Ectodermal cell (in vitro differentiated cells): Measurements from ENCODE around the gene BAIAP3. TPM values are rescaled to one million over a fixed set of nuclear protein-coding genes. Genes with fewer than 3 reads are reported as not detected.

Experiments used
- H3K27ac ChIP-seq: 2 replicates; pipeline ENCODE4 v1.7.0; 2013; ENCODE audit warnings: mild to moderate bottlenecking, low read depth, low read length; ENCODE audit not compliant: insufficient read depth, poor library complexity, severe bottlenecking
- H3K27me3 ChIP-seq: 2 replicates; pipeline ENCODE4 v1.7.0; 2013; ENCODE audit warnings: mild to moderate bottlenecking, low read length; ENCODE audit not compliant: insufficient read depth, control insufficient read depth, poor library complexity, severe bottlenecking
- H3K36me3 ChIP-seq: one replicate; pipeline ENCODE4 v1.7.0; 2013; ENCODE audit warnings: low read length; ENCODE audit not compliant: control insufficient read depth, insufficient read depth
- H3K4me1 ChIP-seq: one replicate; pipeline ENCODE4 v1.7.0; 2013; ENCODE audit warnings: low read length; ENCODE audit not compliant: control insufficient read depth, insufficient read depth
- H3K4me3 ChIP-seq: 2 replicates; pipeline ENCODE4 v1.7.0; 2013; ENCODE audit warnings: low read depth, low read length, control low read depth; ENCODE audit not compliant: insufficient read depth
- H3K9me3 ChIP-seq: 2 replicates; pipeline ENCODE4 v1.7.0; 2013; ENCODE audit warnings: mild to moderate bottlenecking, low read length, moderate library complexity; ENCODE audit not compliant: control insufficient read depth
- WGBS, 2 experiments: methylation state at CpG; one replicate each; pipeline ENCODE4 v1.1.7; 2013; ENCODE audit warnings: missing lambda C conversion rate in 2 of 2; 5-methylcytosine and 5-hydroxymethylcytosine counted together
- polyA plus RNA-seq, 4 experiments: library from polyadenylated mRNA; stranded (reverse); fragments of 50-300 nt; gene quantifications; one replicate each; pipeline ENCODE4 v1.2.3, GENCODE V29; 2013

Gene BAIAP3, protein sequence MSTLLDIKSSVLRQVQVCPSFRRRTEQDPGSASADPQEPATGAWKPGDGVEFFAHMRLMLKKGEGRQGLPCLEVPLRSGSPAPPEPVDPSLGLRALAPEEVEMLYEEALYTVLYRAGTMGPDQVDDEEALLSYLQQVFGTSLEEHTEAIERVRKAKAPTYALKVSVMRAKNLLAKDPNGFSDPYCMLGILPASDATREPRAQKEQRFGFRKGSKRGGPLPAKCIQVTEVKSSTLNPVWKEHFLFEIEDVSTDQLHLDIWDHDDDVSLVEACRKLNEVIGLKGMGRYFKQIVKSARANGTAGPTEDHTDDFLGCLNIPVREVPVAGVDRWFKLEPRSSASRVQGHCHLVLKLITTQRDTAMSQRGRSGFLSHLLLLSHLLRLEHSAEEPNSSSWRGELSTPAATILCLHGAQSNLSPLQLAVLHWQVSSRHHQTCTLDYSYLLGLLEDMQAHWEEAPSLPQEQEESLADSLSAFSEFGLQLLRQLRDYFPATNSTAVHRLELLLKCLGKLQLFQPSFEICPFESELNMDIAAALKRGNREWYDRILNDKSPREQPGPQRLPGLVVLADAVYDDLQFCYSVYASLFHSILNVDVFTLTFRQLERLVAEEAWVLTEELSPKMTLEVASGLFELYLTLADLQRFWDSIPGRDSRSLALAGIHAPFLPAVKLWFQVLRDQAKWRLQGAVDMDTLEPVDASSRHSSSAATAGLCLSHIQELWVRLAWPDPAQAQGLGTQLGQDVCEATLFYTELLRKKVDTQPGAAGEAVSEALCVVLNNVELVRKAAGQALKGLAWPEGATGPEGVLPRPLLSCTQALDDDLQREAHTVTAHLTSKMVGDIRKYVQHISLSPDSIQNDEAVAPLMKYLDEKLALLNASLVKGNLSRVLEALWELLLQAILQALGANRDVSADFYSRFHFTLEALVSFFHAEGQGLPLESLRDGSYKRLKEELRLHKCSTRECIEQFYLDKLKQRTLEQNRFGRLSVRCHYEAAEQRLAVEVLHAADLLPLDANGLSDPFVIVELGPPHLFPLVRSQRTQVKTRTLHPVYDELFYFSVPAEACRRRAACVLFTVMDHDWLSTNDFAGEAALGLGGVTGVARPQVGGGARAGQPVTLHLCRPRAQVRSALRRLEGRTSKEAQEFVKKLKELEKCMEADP
- 4.6 TPM for polyA plus RNA-seq (2013, experiment 1 of 4)
- 6.2 TPM for polyA plus RNA-seq (2013, experiment 2 of 4)
- polyA plus RNA-seq (2013, experiment 3 of 4): 6.1 TPM
- 8.9 TPM for polyA plus RNA-seq (2013, experiment 4 of 4)

DNA sequence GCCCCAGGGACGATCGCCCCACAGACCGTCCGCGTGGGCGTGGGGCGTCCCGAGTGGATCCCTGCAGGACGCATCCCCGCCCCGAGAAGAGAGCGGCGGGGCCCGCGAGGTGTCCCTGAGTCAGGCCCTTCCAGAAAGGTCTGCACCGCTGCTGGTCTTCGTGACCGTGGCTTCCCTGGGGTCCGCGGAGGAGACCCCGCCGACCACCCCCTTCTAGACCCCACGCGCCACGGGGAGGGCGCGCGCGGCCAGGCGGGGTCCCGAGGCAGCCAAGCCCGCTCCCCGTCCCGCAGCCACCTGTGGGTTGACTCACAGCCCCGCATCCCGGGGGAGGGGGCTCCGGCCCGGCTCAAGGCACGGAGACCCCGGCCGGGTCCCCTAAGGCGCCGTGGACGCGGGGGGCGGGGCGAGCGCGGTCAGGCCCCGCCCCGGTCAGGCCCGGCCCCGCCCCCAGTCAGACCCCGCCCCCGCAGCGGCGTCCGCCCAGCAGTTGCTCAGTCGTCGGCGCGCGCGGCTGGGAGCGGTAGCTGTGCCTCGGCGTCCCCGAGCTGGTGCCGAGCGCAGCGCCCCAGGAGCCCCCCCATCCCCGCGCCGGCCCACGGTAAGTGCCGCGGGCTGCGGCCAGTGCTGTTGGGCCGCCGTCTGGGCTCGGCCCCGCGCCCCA lies at the start of gene BAIAP3:
Gene BAIAP3, plus strand, starts transcription at position 497 of the 664 bp plus-strand sequence. CDS start 4,905 bp downstream, outside the sequence.
- WGBS, 2 experiments: 8% methylated on average over 83 of the region's 83 CpGs
- Histone ChIP-seq H3K27me3 (peaks cover 76% of the 10 kb centered on the region), H3K9me3 (no peaks in the 10 kb centered on the region), H3K27ac (no peak within 1 kb of the TSS), H3K4me3 (peak within 1 kb of the TSS; percentile 7), H3K36me3 (no peaks in the 10 kb centered on the region), H3K4me1 (peaks cover 40% of the 10 kb centered on the region)

DNA sequence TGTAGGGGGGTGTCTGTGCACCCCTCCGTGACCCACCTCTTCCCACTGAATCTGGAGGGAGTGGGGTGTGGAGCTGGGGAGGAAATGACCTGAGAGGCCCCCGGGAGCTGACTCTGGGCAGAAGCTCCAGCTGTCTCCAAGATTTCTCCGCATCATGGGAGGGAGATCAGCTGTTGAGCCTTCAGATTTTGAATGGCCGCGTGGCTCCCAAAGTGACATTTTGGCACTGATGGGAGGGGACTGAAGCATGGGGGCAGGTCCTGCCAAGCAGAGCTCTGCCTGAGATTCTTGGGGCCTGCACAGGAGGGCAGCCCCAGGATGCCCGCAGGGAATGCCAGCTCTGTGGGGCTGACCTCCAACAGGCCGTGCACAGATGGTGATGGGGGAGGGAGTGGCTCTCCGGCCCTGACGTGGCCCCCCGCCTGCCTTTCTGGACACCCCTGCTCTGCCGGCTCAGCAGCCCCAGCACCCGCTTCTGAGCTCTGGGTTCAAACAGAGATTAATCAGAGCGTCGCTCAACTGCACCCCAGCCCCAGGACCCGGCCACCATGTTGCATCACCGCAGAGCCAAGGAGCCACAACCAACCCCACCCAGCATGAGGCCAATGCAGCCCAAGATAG lies 49.3 kb upstream of the BAIAP3 start:
- Histone ChIP-seq H3K36me3 (no peaks in the 10 kb centered on the region), H3K27me3 (peaks cover 21% of the 10 kb centered on the region), H3K9me3 (no peaks in the 10 kb centered on the region), H3K4me3 (no peak overlapping the region), H3K4me1 (peaks cover 6% of the 10 kb centered on the region), H3K27ac (no peak overlapping the region)
- 86 to 90% methylated on average over 16 of the region's 16 CpGs for WGBS, 2 experiments

DNA sequence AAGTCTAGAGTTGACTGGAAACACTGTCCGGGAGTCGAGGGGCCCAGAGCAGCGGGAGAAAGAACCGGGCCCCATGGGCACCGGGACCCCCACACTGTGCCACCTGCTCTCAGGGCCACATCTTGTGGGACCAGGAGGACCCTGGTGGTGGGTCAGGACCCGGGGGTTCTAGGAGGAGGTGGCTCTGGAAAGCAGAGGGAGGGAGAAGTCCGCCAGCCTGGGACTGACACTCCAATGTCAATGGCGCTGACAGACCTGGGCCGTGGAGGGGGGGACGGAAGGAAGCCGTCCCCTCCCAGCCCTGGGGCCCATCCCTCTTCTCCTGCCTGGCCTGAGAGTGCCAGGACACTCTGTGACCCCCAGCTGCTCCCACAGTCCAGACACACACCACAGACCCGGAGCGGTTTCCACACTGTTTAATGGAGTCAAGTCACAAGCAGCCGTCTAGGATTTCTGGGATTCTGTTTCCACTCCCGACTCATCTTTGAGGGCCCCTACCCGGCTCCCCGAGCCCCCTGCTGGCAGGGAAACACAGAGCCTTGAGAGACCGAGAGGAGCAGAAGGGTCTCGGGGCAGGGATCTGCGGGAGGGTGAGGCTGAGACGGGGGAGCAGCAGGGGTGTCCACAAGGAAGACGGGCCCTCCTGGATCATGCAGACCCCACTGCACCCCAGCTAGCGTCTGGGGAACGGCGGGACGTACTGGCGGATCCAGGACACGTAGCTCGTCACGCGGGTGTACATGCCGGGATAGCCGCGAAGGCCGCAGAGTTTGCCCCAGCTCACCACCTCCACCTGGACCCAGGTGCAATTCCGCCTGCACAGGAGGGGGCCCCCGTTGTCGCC lies 47.6 kb upstream of the BAIAP3 start:
- no peak overlapping the region for H3K27ac ChIP-seq

DNA sequence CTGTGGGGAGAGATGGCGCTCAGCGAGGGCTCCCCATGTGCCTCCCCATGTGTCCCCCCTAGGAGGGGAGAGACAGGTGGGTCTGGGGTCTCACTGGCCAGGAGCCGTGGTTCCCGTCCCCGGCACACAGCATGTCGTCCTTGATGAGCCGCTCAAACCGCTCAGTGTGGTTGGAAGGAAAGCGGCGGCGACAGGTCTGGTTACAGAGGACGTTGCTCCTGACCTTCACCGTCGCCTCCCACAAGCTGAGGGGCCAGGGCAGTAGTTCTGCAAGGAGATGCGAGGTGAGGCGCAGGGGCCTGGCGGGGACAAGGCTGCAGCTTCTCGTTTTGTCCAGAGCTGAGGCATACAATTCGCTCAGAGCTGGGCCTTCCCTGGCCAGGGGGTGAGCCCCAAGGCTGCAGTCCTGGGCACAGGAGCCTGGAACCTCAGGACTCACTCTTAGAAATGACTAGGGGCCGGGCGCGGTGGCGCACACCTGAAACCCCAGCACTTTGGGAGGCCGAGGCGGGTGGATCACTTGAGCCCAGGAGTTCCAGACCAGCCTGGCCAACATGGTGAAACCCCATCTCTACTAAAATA lies 46.8 kb upstream of the BAIAP3 start:
- Histone ChIP-seq H3K27me3 (peaks cover 46% of the 10 kb centered on the region), H3K9me3 (no peaks in the 10 kb centered on the region), H3K36me3 (no peaks in the 10 kb centered on the region), H3K4me1 (peaks cover 17% of the 10 kb centered on the region), H3K4me3 (no peak overlapping the region), H3K27ac (no peak overlapping the region)
- WGBS, 2 experiments: 90 to 91% methylated on average over 25 of the region's 25 CpGs

More for the DNA sequence above, 47.6 kb upstream of the BAIAP3 start:
- Histone ChIP-seq H3K9me3 (no peaks in the 10 kb centered on the region), H3K4me1 (peaks cover 17% of the 10 kb centered on the region), H3K36me3 (no peaks in the 10 kb centered on the region), H3K4me3 (no peak overlapping the region), H3K27me3 (peaks cover 39% of the 10 kb centered on the region)
- 85 to 86% methylated on average over 38 of the region's 38 CpGs for WGBS, 2 experiments

DNA sequence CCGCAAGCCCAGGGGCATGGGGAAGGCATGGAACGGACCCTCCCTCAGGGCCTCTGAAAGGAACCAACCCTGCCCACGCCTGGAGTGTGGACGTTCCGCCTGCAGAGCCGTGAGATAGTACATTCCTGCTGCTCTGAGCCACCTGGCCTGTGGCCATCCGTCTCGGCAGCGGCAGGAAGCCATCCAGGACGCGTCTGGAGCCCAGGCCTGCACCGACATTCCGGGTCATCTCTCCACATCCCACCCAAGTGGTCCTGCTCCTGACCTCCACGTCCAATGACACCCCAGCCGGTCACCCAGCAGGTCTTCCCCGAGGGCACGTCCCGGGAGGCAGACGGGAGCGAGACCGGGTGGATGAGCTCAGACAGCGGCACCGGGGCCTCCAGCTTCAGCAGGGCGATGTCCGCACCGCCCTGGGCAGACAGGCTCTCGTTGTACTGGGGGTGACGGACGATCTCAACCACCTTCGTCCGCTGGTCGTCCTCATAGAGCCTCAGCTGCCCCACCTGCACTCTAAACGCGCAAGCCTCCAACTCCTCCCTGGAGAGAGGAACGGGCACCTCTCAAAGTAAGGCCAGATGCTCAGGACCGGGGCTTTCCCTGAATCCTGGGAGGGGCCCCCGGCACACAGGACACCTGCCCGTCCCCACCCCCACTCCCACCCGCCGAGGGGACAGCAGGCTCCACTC lies 45.3 kb upstream of the BAIAP3 start:
- 82 to 83% methylated on average over 40 of the region's 40 CpGs for WGBS, 2 experiments
- Histone ChIP-seq H3K4me1 (peaks cover 17% of the 10 kb centered on the region), H3K4me3 (no peak overlapping the region), H3K27ac (no peak overlapping the region), H3K27me3 (peaks cover 51% of the 10 kb centered on the region), H3K9me3 (no peaks in the 10 kb centered on the region), H3K36me3 (no peaks in the 10 kb centered on the region)

DNA sequence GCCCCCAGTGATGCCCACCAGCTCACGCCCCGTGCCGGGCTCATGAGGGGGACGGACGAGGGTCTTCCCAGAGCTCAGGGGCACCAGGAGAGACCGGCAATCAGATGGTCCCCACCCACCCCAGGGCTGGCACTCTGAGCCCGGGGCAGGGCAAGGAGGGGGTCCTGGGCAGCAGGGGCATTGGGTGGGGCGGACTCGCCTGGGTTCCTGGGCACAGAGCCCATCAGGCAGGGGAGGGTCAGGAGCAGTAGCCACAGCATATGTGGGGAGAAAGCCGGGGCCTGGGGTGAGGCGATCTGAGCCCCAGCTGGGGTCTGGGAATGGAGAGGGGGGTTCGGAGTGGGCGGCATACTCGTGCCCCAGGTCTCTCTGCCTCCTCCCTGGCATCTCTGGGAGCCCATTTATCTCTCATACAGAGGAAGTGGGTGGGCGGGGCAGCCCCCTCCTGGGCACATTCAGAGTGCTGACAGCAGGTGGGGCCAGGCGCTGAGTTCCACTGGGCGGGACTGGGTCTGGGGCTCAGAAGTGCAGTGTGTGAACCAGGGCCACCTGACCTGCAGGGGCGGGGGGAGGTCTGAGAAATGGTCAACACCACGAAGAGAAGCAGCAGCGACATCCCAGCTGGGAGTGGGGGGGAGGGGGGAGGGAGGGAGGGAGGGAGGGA lies 44.5 kb upstream of the BAIAP3 start:
- 49 to 51% methylated on average over 17 to 18 of the region's 20 CpGs for WGBS, 2 experiments
- peaks cover 51% of the 10 kb centered on the region for H3K27me3 ChIP-seq
- H3K36me3 ChIP-seq: no peaks in the 10 kb centered on the region
- H3K9me3 ChIP-seq: no peaks in the 10 kb centered on the region
- H3K27ac ChIP-seq: no peak overlapping the region
- H3K4me3 ChIP-seq: no peak overlapping the region
- peaks cover 17% of the 10 kb centered on the region for H3K4me1 ChIP-seq

DNA sequence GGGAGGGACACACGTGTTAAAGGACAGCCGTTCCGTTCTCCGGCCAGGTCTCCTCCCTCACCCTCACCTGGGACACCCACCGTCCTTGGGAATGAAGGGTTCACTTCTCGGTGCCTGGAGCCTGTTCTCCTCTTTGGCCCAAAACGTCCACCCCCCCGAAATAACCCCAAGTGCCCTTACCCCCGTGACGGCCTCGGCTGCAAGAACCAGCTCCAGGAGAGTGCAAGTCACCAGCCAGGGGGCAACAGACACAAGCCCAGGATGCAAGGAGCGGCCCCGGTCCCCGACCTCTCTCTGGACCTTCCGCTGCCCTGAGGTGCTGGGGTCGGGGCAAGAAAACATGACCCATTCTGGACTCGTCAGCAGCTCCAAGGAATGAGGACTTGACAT lies 44.0 kb upstream of the BAIAP3 start:
- H3K9me3 ChIP-seq: no peaks in the 10 kb centered on the region
- peaks cover 46% of the 10 kb centered on the region for H3K27me3 ChIP-seq
- no peaks in the 10 kb centered on the region for H3K36me3 ChIP-seq
- H3K4me3 ChIP-seq: no peak overlapping the region
- WGBS, 2 experiments: 3 to 4% methylated on average over 17 of the region's 17 CpGs
- H3K27ac ChIP-seq: no peak overlapping the region
- H3K4me1 ChIP-seq: peaks cover 17% of the 10 kb centered on the region

DNA sequence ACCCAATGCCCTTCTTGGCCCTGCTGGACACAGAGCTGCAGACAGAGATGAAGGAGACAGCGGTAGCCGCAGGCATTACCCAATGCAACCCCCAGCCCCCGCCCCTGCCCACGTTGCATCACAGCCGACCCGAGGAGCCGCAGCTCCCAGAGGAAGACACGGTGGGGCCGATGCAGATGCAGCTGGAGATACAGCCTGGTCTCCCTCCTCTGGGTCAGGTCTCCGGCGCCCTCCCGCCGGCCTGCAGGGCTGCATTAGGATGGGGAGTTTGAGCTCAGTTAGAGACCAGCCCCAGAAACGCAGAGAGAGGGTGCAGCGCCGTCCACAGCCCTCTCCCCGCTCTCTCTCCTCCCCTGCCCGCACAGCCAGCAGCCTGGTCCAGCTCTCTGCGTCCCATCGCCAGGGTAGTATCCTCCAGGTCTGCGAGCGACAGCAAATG lies 43.4 kb upstream of the BAIAP3 start:
- no peaks in the 10 kb centered on the region for H3K36me3 ChIP-seq
- H3K4me3 ChIP-seq: no peak overlapping the region
- H3K9me3 ChIP-seq: no peaks in the 10 kb centered on the region
- 12% methylated on average over 22 of the region's 22 CpGs for WGBS, 2 experiments
- peaks cover 17% of the 10 kb centered on the region for H3K4me1 ChIP-seq
- H3K27ac ChIP-seq: no peak overlapping the region
- H3K27me3 ChIP-seq: peaks cover 46% of the 10 kb centered on the region
